ENCODE data around the gene FECH.
A peak's percentile ranks its signal among the peaks of the same experiment; 100 is the strongest.
"Not testable (repeated sequence)": the region's sequence is repeated elsewhere in the genome, so short reads cannot be mapped to it uniquely, and the experiment has no call there.

FECH gene

GRCh38 chr18:57586251-57587049 is at the start of gene FECH:
Gene FECH, minus strand, starts transcription at chr18:57586702. Its CDS starts 82 bp downstream, at chr18:57586620.
- peak; percentile 88 for DNase-seq

DNA sequence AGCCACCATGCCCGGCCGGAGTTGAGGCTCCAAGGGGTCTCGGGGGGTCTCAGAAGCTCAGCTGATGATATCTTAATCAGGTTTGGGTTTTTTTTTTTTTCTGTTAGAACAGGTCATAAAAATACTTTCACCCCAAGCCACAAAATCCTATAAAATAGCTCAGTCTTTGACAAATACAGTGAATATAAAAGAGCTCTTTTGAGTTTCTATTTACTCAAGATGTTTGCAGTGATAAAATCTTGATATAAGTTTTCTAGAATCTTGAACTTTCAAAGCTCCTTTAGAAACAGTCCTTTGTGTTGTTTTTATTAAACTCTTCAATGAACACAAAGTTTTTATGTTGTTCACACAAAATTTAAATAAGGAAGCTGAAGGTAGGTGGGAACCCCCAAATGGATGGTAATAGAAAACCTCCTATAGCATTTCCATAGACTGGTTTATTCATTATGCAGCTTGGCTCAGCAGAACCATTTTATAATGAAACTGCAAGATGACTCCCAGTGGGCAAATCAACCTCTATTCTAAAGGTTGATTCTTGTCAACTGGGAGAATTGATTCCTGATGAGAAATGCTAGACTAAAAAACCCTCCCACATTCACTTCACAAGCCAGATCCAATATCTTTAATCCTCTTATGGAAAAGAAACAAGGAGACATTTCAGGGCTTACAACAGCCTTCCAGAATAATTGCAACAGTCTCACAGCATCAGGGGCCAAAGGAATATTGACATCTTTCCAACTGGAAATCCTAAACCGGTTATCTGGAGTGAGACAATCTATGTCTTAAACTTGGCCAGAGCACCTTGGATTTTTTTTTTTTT is 48.7 kb upstream of the FECH start:
- DNase-seq = no peak

DNA sequence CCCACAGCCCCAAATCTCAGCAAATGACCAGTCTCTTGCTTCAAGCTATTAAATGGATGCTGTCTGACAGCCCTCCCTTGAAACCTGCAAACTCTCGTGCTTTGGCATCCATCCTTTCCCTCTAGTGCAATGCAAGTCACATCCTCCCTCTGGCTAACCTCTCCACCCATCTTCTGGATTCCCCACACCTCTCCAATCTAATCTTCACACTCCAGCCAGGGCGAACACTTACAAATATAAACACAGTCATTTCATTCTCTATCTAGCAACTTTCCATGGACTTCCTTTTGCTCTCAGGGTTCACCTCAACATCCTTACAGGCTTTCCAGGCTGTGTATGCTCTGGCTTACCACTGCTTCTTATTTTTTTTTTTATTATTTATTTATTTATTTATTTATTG is 45.2 kb upstream of the FECH start:
- no peak for DNase-seq

GRCh38 chr18:57630754-57631595 is 44.5 kb upstream of the FECH start:
- peak; percentile 35 for DNase-seq

- peak; percentile 97 for DNase-seq
Observed at GRCh38 chr18:57630002-57630753, 43.7 kb upstream of the FECH start.

DNA sequence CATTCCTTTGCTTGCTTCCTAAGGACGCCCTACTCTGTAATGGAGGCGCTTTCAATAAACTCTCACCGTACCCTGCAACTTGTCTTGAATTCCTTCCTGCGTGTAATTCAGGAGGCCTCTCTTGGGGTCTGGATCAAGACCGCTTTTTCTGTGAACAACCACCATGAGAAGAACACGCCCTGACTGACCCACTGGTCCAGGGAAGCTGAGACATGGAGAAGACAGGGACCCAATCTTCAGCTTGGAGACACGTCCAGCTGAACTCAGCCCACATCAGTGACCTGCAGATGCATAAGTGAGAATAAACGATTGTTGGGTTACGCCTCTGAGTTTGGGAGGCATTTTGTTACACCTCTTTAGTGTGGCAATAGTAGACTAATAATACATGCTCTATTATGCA is 42.9 kb upstream of the FECH start:
- DNase-seq = no peak

- no peak for DNase-seq
Observed at GRCh38 chr18:57627488-57627887, 41.0 kb upstream of the FECH start.

DNA sequence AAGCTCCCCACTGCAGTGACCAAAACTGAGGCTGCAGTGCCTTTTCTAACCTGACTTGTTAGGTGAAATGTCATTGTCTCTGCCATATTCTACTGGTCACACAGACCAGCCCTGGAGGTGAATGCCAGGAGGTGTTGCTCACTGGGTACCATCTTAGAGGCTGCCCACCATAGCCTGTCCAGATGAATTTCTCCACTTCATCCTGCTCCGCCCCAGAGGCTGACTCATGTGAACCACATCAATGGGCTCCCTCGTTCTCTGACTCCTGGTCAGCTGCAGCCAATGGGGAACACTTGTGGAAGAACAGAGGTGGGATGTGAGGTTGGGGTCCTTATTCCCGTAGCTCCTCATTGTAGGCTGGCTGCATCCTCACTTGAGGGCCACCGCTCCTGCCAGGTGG is 38.5 kb upstream of the FECH start:
- no peak for DNase-seq

- DNase-seq = peak; percentile 37
Observed at GRCh38 chr18:57621246-57621604, 34.7 kb upstream of the FECH start.

DNA sequence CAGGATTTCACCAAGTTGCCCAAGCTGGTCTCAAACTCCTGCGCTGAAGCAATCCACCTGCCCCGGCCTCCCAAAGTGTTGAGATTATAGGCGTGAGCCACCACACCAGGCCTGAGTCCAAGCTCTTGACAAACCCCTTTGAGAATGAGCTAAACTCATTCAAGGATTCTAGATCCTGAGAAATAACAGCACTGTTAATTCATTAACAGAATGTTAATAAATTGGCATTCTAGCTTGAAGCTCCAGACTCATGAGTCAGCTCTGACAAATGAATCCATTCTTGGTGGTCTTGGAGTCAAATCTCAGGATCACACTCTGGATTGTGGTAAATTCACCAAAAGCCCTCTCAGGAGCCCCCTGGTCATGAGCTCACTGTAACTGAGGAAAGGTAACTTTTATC is 33.4 kb upstream of the FECH start:
- no peak for DNase-seq

DNA sequence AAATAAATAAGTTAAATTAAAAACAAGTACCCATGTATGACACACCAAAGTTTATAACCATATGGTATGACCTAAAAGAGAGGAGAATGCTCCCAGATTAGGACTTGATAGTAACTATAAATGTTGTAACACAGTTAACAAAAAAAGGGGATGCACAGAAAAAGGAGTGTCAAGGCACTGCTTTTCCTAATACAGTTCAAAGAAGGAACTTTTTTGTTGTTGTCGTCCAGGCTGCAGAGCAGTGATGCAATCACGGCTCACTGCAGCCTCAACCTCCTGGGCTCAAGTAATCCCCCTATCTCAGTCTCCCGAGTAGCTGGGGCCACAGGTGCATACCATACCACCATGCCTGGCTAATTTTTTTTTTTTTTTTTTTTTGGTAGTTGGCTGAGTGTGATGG is 32.4 kb upstream of the FECH start:
- DNase-seq = no peak

DNA sequence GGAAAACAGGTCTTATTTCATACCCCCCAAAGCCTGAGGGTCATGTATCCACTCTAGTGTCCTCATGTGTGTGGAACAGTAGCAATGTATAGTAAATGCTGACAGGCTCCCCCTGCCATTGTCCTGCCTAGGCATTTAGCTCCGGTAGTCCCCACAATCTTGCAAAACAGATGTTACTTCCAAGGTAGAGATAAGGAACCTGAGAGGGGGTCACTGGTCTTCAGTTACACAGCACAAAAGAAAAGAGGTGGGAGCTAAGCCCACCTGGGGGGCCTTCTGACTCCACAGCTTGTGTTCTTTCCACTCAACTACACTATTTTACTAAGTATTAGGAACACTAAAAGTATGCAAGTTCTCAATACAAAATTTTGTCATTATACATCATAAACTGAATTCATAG is 17.4 kb upstream of the FECH start:
- no peak for DNase-seq

DNA sequence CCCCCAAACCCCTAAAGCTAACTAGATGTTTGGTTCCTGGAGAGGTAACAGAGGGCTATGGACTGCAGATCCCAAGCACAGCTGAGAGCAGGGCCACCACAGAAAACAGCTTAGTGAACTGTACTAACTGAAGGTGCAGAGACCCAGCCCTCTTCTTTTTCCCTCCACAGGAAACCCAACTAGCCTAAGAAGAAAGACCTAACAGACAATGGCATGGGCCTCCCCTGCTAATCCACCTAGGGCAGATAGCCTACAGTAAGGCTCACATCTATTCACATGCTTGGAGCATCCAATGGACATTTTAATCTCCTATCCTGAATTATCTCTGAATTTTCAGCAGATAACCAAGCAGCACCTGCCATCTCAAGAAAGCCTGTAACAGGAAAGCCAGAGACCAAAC is 8.8 kb upstream of the FECH start:
- DNase-seq = no peak

GRCh38 chr18:57592716-57593115 is 6.2 kb upstream of the FECH start:
- not testable (repeated sequence) for DNase-seq

- no peak for DNase-seq
Observed at GRCh38 chr18:57589161-57589560, 2.7 kb upstream of the FECH start.

DNA sequence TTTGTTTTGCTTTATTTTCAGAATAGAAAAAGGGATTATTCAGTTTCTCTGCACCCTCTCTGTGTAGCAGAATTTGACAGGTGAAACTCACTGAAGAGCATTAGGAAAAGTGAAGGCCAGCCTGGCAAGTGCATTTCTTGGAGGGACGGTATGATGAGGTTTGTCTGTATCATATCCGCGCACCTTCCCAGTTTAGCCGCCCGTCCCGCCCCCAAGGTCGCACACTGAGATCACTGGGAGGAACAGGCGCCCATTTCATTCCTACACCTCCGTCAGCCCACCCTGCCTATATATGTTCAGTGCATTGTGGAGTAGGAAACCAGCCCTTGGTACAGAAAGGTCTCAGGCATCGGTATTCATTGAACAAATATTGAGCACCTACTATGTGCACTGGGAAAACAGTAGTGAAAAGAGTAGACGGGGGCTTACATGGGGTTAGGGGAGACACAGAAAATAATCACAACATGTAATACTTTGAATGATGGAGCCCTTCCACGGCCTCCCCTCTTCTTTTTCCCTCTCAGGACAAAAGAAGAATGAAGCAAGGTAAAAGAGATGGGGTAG is 678 bp upstream of the FECH start:
- DNase-seq = no peak

DNA sequence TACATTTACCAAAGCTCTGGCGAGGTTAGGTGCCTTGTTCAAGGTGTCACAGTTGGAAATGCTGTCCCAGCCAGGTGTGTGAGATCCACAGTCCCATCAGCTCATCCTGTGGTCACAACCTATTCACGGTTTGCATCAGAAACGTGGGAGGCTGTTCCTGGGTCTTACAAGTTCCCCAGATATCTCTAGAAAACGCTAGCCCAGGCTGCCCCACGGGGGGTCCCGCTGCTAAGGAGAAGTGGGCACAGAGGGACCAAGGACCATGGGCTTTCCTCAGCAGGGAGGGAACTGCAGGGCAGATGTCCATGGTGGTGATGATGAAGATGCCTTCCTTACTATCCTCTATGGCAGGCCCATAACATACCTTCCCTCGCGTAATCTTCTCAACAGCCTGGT is 649 bp downstream of the FECH start:
- DNase-seq = peak; percentile 26

- DNase-seq = no peak
Observed at GRCh38 chr18:57585421-57585820, 1.1 kb downstream of the FECH start.

GRCh38 chr18:57584444-57584843 is 2.1 kb downstream of the FECH start:
- no peak for DNase-seq

GRCh38 chr18:57583297-57583835 is 3.1 kb downstream of the FECH start:
- no peak for DNase-seq

DNA sequence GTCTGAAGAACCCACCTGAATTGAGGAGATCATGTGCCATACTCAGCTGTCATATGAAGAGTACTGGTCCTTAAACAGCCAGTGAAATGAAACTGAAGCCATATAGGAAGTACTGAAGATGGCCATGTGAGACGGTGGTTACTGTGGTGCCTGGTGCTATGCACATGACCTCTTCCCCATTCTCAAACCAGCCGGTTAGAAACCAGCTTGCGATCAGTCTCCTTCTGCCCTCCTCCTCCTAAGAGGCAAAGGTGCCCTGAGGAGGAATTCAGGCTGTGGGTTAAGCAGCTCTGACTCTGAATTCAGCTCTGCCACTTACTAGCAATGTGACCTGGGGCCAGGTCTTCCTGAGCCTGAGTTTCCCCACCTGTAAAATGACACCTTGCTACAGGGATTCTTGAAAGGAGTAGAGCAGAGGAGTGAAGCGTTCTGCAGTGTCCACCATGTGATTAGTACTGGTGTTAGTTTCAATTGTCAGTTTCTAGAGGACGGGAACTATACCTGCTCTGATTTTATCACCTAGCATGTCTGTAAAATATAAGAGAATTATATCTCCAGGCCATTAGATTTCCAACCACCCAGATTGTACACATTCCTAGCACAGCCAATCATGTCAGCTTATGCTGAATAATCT is 5.1 kb downstream of the FECH start:
- DNase-seq = peak; percentile 26

DNA sequence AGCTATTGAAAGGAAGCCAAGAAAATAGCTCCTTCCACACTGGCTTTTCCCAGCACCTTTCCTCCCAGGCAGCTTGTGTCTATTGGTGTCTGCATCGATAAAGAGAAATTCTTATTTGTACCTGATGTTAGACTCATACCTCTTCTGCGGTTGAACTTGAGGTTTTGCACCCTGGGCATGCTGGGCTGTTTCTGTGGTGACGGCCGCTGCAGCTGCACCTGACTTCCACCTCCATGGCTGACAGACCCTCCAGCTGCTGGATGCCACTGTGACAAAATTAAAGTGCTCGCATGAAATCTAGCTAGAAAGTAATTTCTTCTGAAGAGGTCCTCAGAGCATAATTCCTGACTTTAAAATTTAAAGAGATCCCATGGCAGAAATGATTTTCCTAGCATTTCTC is 6.6 kb downstream of the FECH start:
- no peak for DNase-seq

Measured in RPMI8226 (cell line).